AG10803 (cell line): Measurements from ENCODE around the gene KDELR3.

Experiments
- DNase-seq: peaks from one replicate; pipeline ENCODE4 v3.0.0; 2010; ENCODE audit warnings: low read depth
- H3K4me3 ChIP-seq: 2 replicates; pipeline ENCODE4 v1.5.1; 2011; ENCODE audit warnings: mild to moderate bottlenecking, low read length, control low read depth
- CTCF ChIP-seq: conservative IDR thresholded peaks from 2 replicates; pipeline ENCODE4 v1.5.1; 2011; ENCODE audit warnings: mild to moderate bottlenecking, low read length, control low read depth, inconsistent platforms

The KDELR3 gene

DNA sequence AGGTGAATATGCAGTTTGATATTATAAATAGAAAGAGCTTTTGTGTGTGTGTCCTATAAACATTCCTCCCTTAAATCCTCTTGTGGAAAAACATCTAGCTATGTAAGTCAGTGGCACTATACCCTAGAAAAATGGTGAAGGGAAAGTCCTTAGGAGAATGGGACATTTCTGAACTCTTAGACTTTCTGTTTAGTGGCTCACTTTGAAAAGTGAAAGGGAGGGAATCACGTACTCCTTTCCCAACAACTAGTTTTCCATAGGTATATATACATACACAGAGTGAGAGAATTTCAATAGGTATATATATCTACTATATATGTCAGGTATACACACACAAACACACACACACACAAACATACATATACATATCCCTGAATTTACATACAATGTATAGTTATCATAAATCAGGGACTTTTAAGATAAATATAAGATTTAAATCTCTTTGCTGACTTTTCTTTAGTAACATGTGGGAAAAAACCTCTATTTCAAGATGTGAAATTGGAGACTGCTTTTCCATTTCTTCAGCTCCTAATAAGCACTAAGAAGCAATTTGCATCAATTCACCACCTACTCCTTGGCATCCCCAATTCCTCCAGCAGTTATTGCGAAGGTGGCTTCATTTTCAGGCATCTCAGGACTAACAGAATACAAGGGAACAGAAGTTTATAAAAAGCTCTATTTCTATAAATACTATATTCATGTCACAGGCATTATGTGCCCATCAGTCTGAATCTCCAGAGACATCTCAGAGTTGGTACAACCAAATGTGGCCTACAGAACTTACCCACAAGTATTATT, 51.8 kb downstream of the KDELR3 start:
- no peak for TF ChIP-seq CTCF
- H3K4me3 ChIP-seq = no peak overlapping the region
- no peak for DNase-seq

DNA sequence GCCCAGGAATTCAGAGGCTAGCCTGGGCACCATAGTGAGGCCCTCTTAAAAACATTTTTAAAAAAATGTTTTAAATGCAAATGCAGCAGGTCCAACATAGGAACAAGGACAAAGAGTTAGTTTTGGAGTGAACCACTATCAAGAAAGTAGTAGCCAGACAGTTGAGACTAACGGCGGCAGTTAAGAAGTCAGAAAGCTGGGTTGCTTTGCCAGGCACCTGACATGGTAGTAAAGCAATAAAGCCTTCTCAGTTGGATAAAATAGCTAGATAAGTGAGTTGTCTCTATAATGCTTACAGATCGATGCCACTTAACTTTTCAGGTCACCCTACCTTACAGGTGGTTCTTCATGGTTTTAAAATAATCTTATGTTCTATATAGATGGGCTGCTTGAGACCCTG, 55.1 kb downstream of the KDELR3 start:
- H3K4me3 ChIP-seq = no peak overlapping the region
- no peak for TF ChIP-seq CTCF
- no peak for DNase-seq

GRCh38 chr22:38523479-38523878, 55.6 kb downstream of the KDELR3 start:
- no peak for TF ChIP-seq CTCF
- no peak for DNase-seq
- H3K4me3 ChIP-seq = no peak overlapping the region

GRCh38 chr22:38524429-38524828, 56.5 kb downstream of the KDELR3 start:
- no peak for TF ChIP-seq CTCF
- H3K4me3 ChIP-seq = no peak overlapping the region
- no peak for DNase-seq

DNA sequence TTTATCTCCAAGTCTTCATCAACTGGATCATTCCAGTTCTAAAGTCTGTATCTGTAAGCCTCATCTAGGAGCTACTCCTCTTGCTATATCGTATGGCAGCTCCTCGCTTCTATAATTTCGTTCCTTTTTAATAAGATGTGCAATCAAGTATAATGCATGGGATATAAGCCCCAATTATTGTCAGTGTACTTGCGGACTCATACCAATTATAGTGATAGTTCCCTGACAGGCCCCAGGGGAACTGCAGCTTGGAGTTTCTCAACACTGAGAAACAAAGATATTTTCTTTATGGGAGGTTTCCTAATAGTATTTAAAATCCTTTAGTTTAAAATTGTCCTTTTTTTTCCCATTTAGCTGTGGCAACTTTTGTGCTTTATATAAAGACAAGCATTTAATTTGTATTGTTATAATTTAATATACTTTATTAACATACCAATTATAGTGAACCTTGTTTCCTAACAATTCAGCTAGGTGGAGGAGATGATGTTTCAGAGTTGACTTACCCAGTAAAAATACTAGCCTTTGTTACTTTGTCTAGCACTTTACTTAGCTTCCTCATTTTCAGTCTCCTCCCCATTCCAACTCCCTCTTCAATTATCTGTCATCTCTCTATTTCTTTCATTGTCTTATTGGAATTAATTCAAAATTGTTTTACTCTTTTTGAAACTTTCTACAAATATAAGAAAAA, 63.5 kb downstream of the KDELR3 start:
- TF ChIP-seq CTCF = no peak
- DNase-seq = no peak
- no peak overlapping the region for H3K4me3 ChIP-seq
